MM.1S (cell line): Measurements from ENCODE around the gene UBE2L6.

ENCODE experiments used
- DNase-seq: peaks from one replicate; pipeline ENCODE4 v3.0.0-alpha.2; 2015
- H2AFZ ChIP-seq: fragments of 300-600 bp; sonication (generic); 2 replicates; pipeline ENCODE4 v1.6.0; 2016; ENCODE audit warnings: antibody characterized with exemption, low read length
- H3F3A ChIP-seq: fragments of 300-600 bp; sonication (generic); 2 replicates; pipeline ENCODE4 v1.6.1; 2016; ENCODE audit warnings: mild to moderate bottlenecking, antibody characterized with exemption, low read length, moderate library complexity, mixed read lengths; ENCODE audit not compliant: insufficient read depth
- H3K27ac ChIP-seq: fragments of 300-600 bp; sonication (generic); 2 replicates; pipeline ENCODE4 v1.5.1; 2016; ENCODE audit warnings: mild to moderate bottlenecking, low read length
- H3K27me3 ChIP-seq: fragments of 300-600 bp; sonication (generic); replicated peaks from 2 replicates; pipeline ENCODE4 v1.6.0; 2016; ENCODE audit warnings: low read length; ENCODE audit not compliant: insufficient read depth
- H3K36me3 ChIP-seq: fragments of 300-600 bp; sonication (generic); replicated peaks from 2 replicates; pipeline ENCODE4 v1.6.1; 2016; ENCODE audit warnings: mild to moderate bottlenecking, low read length, mixed read lengths; ENCODE audit not compliant: insufficient read depth
- H3K4me1 ChIP-seq: fragments of 300-600 bp; sonication (generic); 2 replicates; pipeline ENCODE4 v1.6.1; 2016; ENCODE audit warnings: low read length, mixed read lengths
- H3K4me2 ChIP-seq: fragments of 300-600 bp; sonication (generic); 2 replicates; pipeline ENCODE4 v1.6.0; 2016; ENCODE audit warnings: low read depth, low read length
- H3K4me3 ChIP-seq: fragments of 300-600 bp; sonication (generic); 2 replicates; pipeline ENCODE4 v1.5.1; 2016; ENCODE audit warnings: low read length, mixed read lengths
- H3K79me2 ChIP-seq: fragments of 300-600 bp; sonication (generic); 2 replicates; pipeline ENCODE4 v1.6.1; 2016; ENCODE audit warnings: mixed run types, low read length, mixed read lengths
- H3K9ac ChIP-seq: fragments of 300-600 bp; sonication (generic); 2 replicates; pipeline ENCODE4 v1.6.1; 2016; ENCODE audit warnings: low read length, mixed read lengths
- H3K9me2 ChIP-seq: fragments of 300-600 bp; sonication (generic); replicated peaks from 2 replicates; pipeline ENCODE4 v1.6.1; 2016; ENCODE audit warnings: mild to moderate bottlenecking, low read length, mixed read lengths; ENCODE audit not compliant: insufficient read depth
- H3K9me3 ChIP-seq: fragments of 300-600 bp; sonication (generic); replicated peaks from 2 replicates; pipeline ENCODE4 v1.6.1; 2016; ENCODE audit warnings: mild to moderate bottlenecking, low read length, mixed read lengths; ENCODE audit not compliant: insufficient read depth
- H4K20me1 ChIP-seq: fragments of 300-600 bp; sonication (generic); 2 replicates; pipeline ENCODE4 v1.6.1; 2016; ENCODE audit warnings: mild to moderate bottlenecking, low read length, moderate library complexity, mixed read lengths; ENCODE audit not compliant: insufficient read depth
- EZH2 ChIP-seq: fragments of 300-600 bp; sonication (generic); optimal IDR thresholded peaks from 2 replicates; pipeline ENCODE3; 2017; ENCODE audit warnings: low read depth, mild to moderate bottlenecking, antibody characterized with exemption, low read length, mixed read lengths
- EZH2phosphoT487 ChIP-seq: fragments of 300-600 bp; sonication (generic); IDR thresholded peaks from 2 replicates; pipeline ENCODE4 v1.6.1; 2018; ENCODE audit warnings: antibody characterized with exemption, low read length
- TF ChIP-seq, protein P1 (sequence below): fragments of 300-600 bp; sonication (generic); IDR thresholded peaks from 2 replicates; pipeline ENCODE4 v1.5.1; 2016; ENCODE audit warnings: antibody characterized with exemption, low read length, mixed read lengths

The UBE2L6 gene

DNA sequence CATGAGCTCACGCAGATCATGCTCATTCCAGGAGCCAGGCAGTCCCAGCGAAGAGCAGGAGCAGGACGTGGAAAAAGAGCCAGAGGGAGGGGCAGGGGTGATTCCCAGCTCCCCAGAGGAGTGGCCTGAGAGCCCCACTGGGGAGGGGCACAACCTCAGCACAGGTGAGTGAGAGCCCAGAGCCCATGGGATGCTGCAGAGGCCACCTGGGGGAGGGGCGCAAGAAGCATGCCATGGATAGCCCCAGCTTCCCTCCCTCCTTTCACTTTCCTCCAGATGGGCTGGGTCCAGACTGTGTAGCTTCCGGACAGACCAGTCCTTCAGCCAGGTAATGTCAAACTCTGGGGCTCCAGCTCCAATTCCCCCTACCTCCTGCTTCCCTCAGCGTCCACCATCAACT, 23.9 kb downstream of the UBE2L6 start:
- Histone ChIP-seq H3K27ac (no peak overlapping the region), H3K4me1 (peaks cover 12% of the 10 kb centered on the region), H2AFZ (no peak overlapping the region), H3K4me3 (no peak overlapping the region), H3K9me3 (no peaks in the 10 kb centered on the region), H3K27me3 (no peaks in the 10 kb centered on the region), H4K20me1 (no peaks in the 10 kb centered on the region), H3K36me3 (no peaks in the 10 kb centered on the region), H3K9ac (no peak overlapping the region), H3K79me2 (no peaks in the 10 kb centered on the region), H3K9me2 (no peaks in the 10 kb centered on the region), H3K4me2 (no peak overlapping the region), H3F3A (peaks cover 18% of the 10 kb centered on the region)
- no peak for DNase-seq
- TF ChIP-seq, protein P1, sequence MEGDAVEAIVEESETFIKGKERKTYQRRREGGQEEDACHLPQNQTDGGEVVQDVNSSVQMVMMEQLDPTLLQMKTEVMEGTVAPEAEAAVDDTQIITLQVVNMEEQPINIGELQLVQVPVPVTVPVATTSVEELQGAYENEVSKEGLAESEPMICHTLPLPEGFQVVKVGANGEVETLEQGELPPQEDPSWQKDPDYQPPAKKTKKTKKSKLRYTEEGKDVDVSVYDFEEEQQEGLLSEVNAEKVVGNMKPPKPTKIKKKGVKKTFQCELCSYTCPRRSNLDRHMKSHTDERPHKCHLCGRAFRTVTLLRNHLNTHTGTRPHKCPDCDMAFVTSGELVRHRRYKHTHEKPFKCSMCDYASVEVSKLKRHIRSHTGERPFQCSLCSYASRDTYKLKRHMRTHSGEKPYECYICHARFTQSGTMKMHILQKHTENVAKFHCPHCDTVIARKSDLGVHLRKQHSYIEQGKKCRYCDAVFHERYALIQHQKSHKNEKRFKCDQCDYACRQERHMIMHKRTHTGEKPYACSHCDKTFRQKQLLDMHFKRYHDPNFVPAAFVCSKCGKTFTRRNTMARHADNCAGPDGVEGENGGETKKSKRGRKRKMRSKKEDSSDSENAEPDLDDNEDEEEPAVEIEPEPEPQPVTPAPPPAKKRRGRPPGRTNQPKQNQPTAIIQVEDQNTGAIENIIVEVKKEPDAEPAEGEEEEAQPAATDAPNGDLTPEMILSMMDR: no peak
- no peak for TF ChIP-seq EZH2
- no peak for TF ChIP-seq EZH2phosphoT487

DNA sequence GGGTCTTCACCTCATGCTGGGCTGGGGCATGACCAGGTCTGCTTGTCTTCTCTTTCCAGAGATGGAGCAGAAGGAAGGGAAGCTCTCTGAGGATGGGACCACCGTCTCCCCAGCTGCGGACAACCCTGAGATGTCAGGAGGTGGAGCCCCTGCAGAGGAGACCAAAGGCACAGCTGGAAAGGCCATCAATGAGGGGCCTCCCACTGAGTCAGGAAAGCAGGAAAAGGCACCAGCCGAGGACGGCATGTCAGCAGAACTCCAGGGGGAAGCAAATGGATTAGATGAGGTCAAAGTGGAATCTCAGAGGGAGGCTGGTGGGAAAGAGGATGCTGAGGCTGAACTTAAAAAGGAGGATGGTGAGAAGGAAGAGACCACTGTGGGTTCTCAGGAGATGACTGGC, 24.9 kb downstream of the UBE2L6 start:
- Histone ChIP-seq H2AFZ (no peak overlapping the region), H3K27ac (no peak overlapping the region), H3K4me1 (peaks cover 7% of the 10 kb centered on the region), H3K9ac (no peak overlapping the region), H3K9me2 (no peaks in the 10 kb centered on the region), H3K36me3 (no peaks in the 10 kb centered on the region), H3K4me2 (no peak overlapping the region), H3F3A (peaks cover 8% of the 10 kb centered on the region), H3K79me2 (no peaks in the 10 kb centered on the region), H4K20me1 (no peaks in the 10 kb centered on the region), H3K27me3 (no peaks in the 10 kb centered on the region), H3K9me3 (no peaks in the 10 kb centered on the region), H3K4me3 (no peak overlapping the region)
- no peak for TF ChIP-seq EZH2
- TF ChIP-seq, protein P1: no peak
- TF ChIP-seq EZH2phosphoT487: no peak
- DNase-seq: no peak

DNA sequence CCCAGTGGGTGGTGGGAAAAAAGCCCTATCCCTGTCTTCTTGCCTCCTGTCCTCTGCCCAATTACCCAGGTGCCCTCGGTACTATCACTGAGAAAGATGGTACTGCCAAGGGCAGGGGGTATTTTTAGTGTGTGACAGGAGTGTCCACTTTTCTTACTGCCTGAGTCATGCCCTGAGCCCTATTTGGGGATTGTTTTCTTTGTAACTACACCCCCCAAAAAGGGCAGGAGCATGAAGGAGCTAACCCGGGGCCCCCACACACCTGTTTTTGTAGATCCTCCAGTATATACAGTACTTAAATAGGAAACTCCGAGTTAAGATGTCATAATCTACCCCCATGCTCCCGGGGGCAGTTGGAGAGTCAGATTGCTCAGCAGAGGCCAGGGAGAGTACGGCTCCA, 26.3 kb downstream of the UBE2L6 start:
- no peak overlapping the region for H3K4me3 ChIP-seq
- no peak overlapping the region for H3K9ac ChIP-seq
- no peaks in the 10 kb centered on the region for H3K36me3 ChIP-seq
- no peaks in the 10 kb centered on the region for H4K20me1 ChIP-seq
- no peaks in the 10 kb centered on the region for H3K9me2 ChIP-seq
- no peaks in the 10 kb centered on the region for H3K27me3 ChIP-seq
- no peaks in the 10 kb centered on the region for H3F3A ChIP-seq
- TF ChIP-seq, protein P1: no peak
- TF ChIP-seq EZH2 (no peak), EZH2phosphoT487 (no peak)
- no peaks in the 10 kb centered on the region for H3K79me2 ChIP-seq
- H2AFZ ChIP-seq: no peak overlapping the region
- no peak for DNase-seq
- H3K4me1 ChIP-seq: no peaks in the 10 kb centered on the region
- no peak overlapping the region for H3K4me2 ChIP-seq
- no peaks in the 10 kb centered on the region for H3K9me3 ChIP-seq
- H3K27ac ChIP-seq: no peak overlapping the region
